A673 (cell line): ENCODE measurements around the gene SCRT2.

ENCODE experiments used
- CTCF ChIP-seq: fragments of 300-800, 200-600 bp; sonication (generic); conservative IDR thresholded peaks from 2 replicates; pipeline ENCODE4 v1.5.1; 2017; ENCODE audit warnings: low read depth, mild to moderate bottlenecking, antibody characterized with exemption, low read length, moderate library complexity, mixed read lengths
- EZH2 ChIP-seq: fragments of 200-600 bp; sonication (generic); IDR thresholded peaks from 2 replicates; pipeline ENCODE4 v1.6.1; 2017; ENCODE audit warnings: borderline replicate concordance, low read depth, mild to moderate bottlenecking, mixed read lengths, antibody characterized with exemption, low read length; ENCODE audit not compliant: poor library complexity, severe bottlenecking

DNA sequence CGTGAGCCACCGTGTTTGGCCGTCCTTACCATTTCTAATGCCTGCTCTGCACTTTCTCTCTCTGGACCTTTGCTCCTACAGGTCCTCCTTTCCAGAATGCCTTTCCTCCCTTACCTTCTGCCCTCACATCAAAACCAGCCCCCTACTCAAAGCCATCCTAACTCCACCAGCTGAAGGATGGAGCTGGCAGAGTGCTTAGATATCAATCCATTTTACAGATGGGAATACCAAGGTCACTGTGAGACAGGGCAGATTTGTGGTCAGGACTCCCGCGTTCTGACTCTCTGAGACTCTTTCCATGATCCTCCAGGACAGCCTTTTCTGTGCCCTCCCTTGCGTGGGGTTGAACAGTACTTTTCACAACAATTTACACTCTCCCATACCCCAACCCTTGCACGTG is 41.7 kb upstream of the SCRT2 start:
- TF ChIP-seq CTCF (no peak), EZH2 (no peak)
